GM21825 (cell line): ENCODE results near the gene KAZN.

Experiments used
- ATAC-seq: cut with Tn5 transposase; IDR thresholded peaks from one replicate; pipeline ENCODE4 v1.9.1; 2021; ENCODE audit warnings: mild to moderate bottlenecking, moderate library complexity; ENCODE audit not compliant: unreplicated experiment

The KAZN gene

DNA sequence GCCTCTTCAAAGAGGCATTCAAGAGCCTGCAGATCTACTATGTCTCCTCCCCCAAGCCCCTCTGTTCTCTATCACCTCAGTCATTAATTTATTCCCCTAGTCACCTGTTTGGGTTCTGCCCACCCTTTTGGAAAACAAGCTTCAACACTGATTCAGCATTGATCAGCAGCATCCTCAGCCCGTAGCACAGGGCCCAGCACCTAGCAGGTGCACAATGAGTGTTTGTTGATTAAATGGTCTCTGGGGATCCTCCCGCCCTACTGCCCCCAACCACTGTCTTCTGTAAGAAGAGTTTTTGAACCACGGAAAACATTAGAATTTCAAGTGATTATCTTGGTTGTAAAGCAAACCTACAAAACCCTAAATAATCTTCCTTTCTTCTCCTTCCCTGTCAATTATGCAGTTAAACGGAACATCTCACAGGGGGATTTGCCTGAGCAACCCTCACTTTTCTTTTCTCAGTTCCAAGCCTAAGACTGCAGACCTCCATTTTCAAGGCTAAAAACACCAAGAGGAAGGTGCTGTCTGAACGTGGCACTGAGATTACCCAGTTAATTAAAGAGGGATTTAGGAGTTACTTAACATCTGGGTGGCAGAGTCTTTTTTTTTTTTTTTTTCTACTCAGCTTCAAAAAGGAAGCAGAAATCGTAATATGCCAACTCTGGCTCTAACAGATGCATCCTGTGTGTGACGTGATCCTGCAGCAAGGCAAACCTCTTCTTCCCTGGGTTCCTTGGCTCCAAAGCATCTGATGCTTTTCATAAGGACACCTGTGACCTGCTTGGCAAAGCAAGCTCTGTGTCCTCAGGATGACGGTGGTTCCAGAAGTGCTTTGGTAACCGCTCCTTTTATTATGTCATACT lies 163.0 kb downstream of the KAZN start:
- no peak for ATAC-seq

DNA sequence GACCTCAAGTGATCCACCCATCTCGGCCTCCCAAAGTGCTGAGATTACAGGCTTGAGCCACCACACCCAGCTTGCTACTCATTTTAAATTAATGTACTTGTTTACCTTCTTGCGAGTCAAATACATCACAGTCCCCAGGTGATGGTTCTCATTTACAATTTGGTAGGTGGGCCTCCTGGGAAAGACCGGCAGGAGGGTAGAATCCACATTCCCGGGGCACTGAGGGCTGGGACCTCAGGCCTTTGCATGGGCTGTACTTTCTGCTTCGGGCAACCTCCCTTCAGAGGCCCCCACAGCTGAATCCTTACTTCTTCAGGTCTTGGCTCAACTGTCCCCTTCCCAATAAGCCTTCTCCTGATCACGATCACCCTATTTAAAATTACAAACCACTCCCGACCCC lies 165.5 kb downstream of the KAZN start:
- ATAC-seq, result no peak

DNA sequence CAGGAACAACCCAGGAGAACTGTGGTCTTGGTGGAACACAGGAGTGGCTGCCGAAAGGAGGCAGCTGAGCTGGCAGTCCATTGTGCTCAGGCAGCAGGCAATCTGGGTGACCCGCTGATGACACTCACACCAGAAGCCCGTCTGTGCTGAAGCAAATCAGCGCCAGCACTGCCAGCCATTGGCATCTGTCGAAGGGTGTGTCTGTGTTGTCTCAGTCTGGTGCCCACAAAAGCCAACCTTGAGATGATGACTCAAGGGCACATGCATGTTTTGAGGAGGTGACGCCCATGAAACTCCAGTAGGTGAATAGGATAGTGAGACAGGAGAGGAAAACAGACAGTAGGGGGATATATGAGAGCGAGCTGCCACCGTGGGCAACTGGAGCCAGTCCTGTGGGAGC lies 167.3 kb downstream of the KAZN start:
- no peak for ATAC-seq

DNA sequence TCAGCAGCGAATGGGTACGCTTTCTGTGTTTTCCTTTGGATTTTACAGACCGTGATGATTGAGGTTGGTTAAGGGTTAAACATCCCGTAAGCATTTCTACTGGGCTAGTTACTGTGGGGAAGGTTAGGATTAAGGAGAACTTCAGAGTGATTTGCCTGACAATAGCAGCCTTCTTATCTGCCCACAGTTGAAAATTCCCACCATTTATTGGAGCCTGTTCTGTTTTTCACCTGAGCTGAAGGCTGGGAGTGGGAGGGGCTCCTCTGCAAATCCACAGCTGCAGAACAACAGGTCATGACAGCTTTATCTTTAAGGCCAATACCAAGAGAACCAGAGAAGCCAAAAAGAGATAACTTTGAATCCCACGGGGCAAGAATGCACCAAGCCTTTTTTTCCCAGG lies 168.6 kb downstream of the KAZN start:
- no peak for ATAC-seq

DNA sequence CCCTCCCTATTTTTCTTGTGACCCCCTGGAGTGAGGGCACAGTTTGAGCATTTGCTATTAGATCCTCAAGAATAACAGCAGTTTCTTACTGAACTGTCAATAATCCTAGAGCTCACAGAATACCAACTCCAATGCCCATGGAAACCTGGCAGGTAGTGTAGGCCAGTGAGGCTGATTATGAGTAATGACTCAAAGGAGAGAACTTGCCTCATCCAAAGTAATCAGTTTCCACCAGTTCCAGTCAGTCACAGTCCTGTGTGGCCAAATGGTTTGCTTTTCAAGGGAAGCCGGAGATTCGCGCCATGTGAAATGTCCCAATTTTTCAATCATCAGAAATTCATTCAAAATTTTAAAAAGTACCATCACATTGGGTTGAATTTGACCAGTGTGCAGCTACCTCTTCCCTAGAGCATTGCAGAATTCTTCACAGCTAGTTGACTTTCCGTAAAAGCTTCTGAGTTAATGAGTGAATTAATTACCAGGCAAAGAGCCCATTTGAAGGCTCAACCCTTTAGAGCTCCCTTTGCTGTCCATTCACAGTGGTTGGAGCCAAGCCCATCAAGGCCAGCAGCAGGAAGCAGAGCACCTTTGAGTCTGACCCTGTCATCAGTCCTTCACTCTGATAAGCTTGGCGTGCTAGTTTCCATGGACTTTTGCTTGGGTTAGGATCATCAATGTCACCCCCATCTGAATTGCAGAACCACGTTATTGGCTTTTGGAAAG lies 170.3 kb downstream of the KAZN start:
- ATAC-seq, result no peak

DNA sequence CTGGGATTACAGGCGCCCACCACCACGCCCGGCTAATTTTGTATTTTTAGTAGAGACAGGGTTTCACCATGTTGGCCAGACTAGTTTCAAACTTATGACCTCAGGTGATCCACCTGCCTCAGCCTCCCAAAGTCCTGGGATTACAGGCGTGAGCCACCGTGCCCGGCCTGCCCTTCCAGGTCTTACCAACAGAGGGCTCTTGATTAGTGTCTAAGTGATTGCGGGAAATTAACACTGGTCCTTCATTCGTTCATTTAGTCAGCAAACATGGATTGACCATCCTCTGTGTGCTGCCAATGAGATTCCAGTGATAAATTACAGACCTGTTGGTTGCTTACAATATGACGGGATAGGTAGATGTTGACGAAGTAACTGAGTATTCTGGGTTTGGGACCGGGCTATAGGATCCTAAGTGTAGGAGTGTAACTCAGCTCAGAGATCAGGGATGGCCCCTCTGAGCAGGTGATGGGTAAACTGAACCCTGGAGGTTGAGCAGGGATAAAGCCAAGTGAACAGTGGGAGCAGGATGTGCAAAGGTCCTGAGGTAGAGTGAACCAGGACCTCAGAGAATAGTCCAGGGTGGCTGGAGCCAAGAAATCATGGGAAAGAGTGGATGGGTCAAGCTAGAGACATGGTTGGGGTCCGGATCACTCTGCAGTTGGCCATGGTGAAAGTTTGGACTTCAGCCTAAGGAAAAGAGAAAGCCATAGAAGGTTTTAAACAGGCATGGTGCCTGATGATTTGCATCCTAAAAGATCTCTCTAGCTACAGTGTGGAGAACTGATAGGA lies 171.2 kb downstream of the KAZN start:
- ATAC-seq, result no peak

DNA sequence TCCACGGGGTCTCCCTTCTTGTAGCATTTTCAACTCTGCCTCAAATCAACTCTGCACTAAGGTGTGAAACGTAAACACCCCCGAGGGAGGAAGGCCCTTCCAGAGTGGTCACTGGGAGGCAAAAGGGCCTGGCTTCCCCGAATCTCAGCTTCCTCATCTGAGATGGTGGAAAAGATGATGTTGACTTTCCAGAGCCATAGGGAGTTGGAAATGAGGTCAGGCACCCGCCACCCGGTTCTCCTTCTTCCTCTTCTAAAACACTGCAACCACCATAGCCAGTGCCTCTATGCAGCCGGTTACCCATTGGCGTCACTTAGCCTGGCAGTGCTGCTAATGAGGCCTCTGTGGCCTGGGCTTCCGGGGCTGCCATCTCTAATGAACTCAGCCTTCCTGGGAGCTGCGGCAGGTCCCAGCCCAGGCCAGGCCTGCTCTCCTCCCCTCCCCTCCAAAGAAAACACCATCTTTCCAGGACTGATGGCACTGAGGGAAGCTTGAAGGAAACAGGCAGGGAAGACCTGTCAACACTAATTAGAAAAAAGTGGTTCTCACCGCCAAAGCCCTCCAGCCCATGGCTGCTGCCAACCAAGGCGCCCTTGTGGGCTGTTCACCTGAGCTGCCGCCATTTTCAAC lies 175.0 kb downstream of the KAZN start:
- no peak for ATAC-seq

DNA sequence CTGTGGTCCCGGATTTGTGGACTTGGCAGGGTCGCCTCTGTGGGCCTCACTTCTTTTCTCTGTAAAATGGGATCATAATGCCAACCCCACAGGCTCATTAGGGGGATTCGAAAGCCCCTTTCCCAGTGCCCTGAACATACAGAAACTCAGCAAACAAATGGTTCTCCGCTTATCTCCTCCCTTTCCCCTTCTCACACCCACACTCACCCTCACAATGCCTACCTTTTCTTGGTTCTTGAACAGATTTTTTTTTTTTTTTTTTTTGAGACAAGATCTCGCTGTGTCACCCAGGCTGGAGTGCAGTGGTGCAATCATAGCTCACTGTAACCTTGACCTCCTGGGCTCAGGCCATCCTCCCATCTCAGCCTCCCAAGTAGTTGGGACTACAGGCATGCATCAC lies 175.7 kb downstream of the KAZN start:
- ATAC-seq, result no peak

DNA sequence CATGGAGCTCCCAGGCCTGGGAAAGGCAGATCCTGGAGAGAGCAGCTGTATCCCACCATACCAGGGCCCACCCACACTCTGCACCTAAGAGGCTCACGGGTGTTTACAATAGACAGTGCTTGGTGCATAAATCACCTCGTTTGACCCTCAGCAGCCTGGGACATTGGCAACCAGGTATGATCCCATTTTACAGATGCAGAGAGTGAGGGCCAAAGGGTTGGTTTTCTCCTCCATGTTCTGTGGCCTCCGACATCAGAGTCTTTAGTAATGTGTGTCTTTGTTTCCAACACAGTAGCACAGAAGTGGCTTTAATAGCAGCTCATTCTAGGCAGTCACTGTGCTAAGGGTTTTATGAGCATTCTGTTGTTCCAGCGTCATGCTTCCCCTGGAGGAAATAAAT lies 176.5 kb downstream of the KAZN start:
- no peak for ATAC-seq

DNA sequence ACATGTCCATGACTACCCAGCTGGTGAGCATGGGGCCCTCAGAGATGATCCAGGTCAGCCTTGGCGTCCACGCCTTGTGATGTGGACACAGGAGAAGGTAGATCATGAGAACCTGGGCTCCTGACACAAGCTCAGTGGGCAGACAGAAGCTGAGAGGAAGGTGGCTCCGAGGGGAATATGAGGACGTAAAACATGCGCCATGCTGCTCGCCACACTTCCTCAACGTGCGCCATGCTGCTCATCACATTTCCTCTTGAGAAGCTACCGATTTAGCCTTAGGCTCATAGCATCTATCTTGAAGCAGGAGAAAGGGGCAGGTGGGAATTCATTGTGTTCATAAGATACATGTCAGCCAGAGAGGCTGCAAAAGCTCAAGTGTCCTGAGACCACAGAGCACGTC lies 176.9 kb downstream of the KAZN start:
- no peak for ATAC-seq

DNA sequence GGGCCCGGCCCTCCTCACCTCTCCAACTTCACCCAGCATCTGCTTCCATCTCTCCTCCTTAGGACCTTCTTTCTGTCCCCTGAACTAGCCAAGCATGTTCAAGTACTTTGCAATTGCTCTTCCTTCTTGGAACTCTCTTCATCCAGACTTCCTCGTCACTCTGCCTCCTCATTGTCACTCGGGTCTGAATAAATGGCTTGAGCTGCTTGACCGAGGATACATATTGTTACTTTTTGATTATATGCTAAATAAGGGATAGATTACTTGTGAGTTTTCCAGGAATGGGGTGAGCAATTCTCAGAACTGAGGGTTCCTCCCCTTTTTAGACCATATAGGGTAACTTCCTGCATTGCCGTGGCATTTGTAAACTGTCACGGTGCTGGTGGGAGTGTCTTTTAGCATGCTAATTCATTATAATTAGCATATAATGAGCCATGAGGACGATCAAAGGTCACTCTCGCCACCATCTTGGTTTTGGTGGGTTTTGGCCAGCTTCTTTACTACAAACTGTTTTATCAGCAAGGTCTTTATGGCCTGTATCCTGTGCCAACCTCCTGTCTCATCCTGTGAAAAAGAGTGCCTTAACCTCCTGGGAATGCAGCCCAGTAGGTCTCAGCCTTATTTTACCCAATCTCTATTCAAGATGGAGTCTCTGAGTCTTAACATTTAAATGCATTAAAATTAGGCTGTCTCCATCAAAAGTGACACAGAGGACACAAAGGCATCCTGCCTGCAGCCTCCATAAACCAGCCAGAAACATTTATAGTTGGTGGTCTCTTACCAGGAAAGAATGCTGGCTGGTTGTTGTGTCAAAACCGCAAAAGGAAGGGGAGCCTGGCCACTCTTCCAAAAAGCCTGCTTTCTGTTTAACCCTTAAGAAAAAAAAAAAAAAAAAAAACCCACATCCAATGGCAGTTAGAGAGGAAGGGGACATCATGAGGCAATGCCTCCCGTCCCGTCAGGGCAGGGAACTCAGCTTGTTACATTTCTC lies 179.3 kb downstream of the KAZN start:
- no peak for ATAC-seq

DNA sequence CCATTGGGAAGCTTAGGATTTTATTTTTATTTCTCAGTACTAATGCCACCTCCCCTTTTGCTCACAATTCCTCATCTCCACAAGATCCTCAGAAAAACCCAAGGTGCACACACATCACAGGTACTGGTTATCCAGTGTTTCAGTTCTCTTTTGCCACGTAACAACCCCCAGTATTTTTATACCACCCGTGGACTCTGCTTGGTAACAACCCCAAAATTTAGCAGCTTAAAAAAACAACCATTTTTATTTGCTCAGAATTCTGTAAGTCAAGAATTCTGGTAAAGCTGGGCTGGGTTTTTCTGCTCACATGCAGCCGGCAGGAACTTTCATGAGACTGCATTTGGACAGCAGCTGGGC lies 180.0 kb downstream of the KAZN start:
- no peak for ATAC-seq

DNA sequence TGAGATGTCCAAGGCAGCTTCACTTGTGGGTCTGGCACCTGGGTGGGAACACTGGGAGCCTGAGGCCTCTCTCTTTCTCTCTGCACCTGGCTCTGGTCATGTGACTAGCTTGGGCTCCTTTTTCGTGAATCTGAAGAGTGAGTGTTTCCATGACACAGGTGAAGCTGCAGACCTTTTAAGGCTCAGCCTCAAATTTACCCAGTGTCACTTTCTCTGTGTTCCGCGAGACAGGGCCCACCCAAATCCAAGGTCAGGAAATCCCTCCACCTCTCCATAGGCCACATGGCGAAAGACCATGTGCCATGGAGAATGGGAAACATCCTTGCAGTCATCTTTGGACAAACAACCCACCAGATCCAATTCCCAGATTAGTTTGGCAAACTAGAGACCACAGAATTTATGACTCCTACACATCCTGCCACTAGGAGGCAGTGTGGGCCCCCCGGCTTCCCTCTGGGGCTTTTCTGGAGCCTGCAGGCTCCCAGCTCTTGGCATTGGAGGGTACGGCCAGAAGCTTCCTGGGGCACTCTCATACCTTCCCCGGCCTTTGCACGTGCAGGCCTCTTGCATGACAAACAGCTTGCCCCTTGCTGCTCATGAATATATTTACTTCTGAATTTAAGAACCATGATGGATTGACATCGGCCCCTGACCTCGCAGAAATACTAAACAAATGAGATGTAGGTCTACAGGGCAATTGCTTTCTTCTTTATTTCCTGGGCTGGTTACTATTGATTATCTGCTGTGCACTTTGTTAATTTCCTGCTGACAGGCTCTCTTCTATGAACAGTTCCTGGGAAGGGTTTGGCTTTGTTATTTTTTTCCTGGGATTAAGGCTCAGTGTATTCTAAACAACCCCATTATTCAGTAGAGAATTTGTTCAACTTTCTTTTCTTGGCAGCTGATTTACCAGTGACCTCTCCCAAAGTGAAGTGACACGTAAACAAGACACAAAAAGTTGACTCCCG lies 180.7 kb downstream of the KAZN start:
- ATAC-seq, result no peak

DNA sequence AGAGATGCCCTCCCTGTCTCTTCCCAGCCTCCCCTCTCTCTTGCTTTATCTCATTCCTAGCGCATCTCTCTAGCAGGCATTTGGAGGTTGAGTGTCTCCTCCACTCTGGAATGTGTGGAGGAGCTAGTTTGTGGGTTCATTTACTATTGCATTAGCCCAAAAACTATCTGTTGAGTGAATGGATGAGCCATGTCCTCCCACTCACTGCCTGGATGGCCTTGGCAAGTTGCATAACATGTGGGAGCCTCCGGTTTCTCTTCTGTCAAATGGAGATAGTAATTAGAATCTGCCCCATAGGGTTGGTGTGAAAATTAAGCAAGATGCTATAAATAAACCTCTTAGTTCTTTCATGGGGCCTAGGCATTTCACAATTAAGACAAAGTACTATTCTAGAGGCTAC lies 181.8 kb downstream of the KAZN start:
- no peak for ATAC-seq

DNA sequence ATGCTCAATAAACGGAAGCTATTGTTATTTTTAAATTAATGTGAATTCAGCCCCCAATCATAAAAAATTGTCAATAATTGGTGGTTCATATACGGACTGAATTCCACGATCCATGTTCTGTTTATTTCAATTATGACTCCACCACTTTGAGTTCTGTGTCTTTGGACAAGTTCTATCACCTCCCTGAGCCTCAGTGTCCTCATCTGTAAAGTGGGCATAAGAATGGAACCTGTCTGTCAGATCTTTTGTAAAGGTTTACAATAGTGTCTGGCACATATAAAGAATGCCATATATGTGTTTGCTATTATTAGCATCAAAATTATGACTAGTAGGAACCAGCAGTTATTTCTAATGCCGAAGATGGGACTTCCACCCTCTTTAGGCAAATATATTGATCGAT lies 183.3 kb downstream of the KAZN start:
- no peak for ATAC-seq

DNA sequence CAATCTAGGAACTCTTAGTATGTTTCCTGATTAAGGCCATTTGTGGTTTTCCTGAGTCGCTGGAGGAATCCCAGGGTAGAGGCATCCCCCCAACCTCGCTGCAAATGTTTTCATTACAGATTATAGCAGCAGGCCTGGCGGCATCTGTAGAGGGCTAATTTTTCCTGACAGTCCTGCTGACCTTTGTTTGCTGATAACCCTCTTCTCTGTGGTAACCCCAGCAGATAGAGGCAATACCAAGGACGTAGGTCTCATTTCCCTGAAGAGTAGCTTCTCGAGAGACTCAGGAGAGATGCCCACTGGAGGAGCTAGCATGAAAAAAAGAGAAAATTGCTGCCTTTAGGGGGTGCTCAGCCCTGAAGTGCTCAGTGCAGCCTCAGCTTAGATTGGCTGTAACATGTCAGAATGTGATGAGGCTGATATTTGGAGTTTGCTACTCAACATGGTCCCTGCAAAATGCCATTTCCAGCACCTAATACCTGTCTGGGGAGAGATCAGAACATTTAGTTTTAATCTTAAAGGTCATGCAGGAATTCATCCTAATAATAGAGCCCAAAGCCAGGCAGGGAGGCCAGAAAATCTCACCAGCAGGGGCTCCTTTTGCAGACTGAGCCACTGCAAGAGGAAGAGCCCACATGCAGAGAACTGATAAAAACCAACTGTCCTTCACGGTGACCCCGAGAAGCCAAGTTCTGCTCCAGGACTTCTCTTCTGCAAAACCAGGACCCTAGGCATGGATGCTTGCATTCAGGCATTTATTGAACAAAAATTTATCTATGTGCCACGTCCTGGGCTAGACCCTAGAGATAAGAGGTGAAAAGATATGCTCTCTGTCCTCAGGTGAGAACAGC lies 184.5 kb downstream of the KAZN start:
- ATAC-seq, result no peak

DNA sequence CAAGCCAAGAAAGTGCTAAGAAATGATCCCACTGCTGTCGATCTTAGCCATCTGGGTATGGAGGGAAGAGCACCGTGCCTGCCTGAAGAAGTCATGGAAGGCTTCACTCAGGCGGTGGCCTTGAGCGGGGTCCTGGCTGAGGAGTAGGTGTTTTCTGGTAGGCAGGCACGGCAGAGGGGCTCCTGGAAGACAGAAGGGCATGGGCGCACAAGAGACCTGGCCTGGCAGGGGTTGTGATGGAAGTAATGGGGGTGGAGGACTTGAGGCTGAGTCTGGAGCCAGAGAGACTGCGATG lies 185.1 kb downstream of the KAZN start:
- ATAC-seq, result no peak
